DND-41 (cell line): ENCODE data around the gene ELAVL1.

ENCODE experiments used
- ATAC-seq: fragments of 200-7000 bp; cut with Tn5 transposase; 3 replicates; pipeline ENCODE4 v1.9.1; 2021; ENCODE audit warnings: low read depth; ENCODE audit not compliant: insufficient read depth
- DNase-seq: peaks from one replicate; pipeline ENCODE4 v3.0.0-alpha.2; 2020
- H2AFZ ChIP-seq: 2 replicates; pipeline ENCODE4 v1.6.0; 2012; ENCODE audit warnings: low read depth, low read length
- H3K27ac ChIP-seq: 2 replicates; pipeline ENCODE4 v1.5.1; 2012; ENCODE audit warnings: low read length, inconsistent platforms
- H3K27me3 ChIP-seq: fragments of 200-600 bp; sonication (generic); 2 replicates; pipeline ENCODE4 v1.6.0; 2012; ENCODE audit warnings: low read length, mild to moderate bottlenecking, inconsistent platforms; ENCODE audit not compliant: insufficient read depth, poor library complexity
- H3K36me3 ChIP-seq: 2 replicates; pipeline ENCODE4 v1.5.1; 2012; ENCODE audit warnings: low read length, inconsistent platforms; ENCODE audit not compliant: insufficient read depth
- H3K4me1 ChIP-seq: 2 replicates; pipeline ENCODE4 v1.5.1; 2012; ENCODE audit warnings: mild to moderate bottlenecking, low read length; ENCODE audit not compliant: insufficient read depth
- H3K4me2 ChIP-seq: 2 replicates; pipeline ENCODE4 v1.6.0; 2012; ENCODE audit warnings: mild to moderate bottlenecking, moderate library complexity, low read length, inconsistent platforms; ENCODE audit not compliant: insufficient read depth
- H3K4me3 ChIP-seq, 2 experiments: fragments of 200-600 bp in 1 of 2; shearing (Covaris generic) in 1 of 2; 2 replicates each; pipeline ENCODE4 v1.5.1; 2012 to 2016; ENCODE audit warnings: inconsistent platforms in 2 of 2, low read length in 2 of 2, mild to moderate bottlenecking in 2 of 2, low read depth in 1 of 2, moderate library complexity in 1 of 2
- H3K79me2 ChIP-seq: 2 replicates; pipeline ENCODE4 v1.6.0; 2012; ENCODE audit warnings: low read length, inconsistent platforms; ENCODE audit not compliant: insufficient read depth
- H3K9ac ChIP-seq: 2 replicates; pipeline ENCODE4 v1.6.0; 2012; ENCODE audit warnings: low read depth, mild to moderate bottlenecking, inconsistent platforms, low read length, moderate library complexity
- H3K9me3 ChIP-seq: 2 replicates; pipeline ENCODE4 v1.5.1; 2012; ENCODE audit warnings: low read length, moderate library complexity, mild to moderate bottlenecking, inconsistent platforms; ENCODE audit not compliant: insufficient read depth, severe bottlenecking
- H4K20me1 ChIP-seq: 2 replicates; pipeline ENCODE4 v1.6.0; 2012; ENCODE audit warnings: low read length; ENCODE audit not compliant: insufficient read depth
- EZH2 ChIP-seq: IDR thresholded peaks from 3 replicates; pipeline ENCODE4 v1.6.1; 2012; ENCODE audit warnings: borderline replicate concordance, low read depth, mild to moderate bottlenecking, moderate library complexity, low read length, inconsistent platforms; ENCODE audit not compliant: severe bottlenecking
- TF ChIP-seq, protein P1 (sequence below): IDR thresholded peaks from 2 replicates; pipeline ENCODE4 v1.5.1; 2012; ENCODE audit warnings: borderline replicate concordance, low read length, moderate library complexity, mild to moderate bottlenecking; ENCODE audit not compliant: poor library complexity, severe bottlenecking; ENCODE audit errors: extremely low read depth

ELAVL1 gene

DNA sequence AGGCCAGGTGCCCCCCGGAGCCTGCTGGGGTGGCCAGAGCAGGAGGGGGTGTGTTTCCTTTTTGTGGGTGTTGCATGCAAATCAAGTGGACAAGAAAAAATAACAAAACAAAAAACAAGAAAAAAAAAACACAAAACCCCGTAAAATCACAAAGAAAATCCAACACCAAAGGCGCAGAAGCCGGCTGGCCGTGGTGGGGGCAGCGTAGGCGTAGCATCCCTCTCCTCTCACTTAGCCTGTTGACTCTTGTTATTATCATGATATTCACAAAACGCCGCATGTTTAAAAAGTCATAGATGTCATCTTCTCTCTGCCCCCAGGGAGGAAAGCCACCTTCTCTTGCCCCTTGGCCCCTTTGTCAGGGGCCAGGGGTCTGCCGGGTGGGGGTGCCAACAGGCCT is 91.8 kb downstream of the ELAVL1 start:
- peaks cover 2% of the 10 kb centered on the region; the same call in 1 of the 2 replicates for H3K4me1 ChIP-seq
- H3K79me2 ChIP-seq: peaks cover 11% of the 10 kb centered on the region
- no peaks in the 10 kb centered on the region for H3K9me3 ChIP-seq
- TF ChIP-seq, protein P1, sequence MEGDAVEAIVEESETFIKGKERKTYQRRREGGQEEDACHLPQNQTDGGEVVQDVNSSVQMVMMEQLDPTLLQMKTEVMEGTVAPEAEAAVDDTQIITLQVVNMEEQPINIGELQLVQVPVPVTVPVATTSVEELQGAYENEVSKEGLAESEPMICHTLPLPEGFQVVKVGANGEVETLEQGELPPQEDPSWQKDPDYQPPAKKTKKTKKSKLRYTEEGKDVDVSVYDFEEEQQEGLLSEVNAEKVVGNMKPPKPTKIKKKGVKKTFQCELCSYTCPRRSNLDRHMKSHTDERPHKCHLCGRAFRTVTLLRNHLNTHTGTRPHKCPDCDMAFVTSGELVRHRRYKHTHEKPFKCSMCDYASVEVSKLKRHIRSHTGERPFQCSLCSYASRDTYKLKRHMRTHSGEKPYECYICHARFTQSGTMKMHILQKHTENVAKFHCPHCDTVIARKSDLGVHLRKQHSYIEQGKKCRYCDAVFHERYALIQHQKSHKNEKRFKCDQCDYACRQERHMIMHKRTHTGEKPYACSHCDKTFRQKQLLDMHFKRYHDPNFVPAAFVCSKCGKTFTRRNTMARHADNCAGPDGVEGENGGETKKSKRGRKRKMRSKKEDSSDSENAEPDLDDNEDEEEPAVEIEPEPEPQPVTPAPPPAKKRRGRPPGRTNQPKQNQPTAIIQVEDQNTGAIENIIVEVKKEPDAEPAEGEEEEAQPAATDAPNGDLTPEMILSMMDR: no peak
- TF ChIP-seq EZH2: no peak
- no peak overlapping the region for H3K27ac ChIP-seq
- ATAC-seq (no peak), DNase-seq (no peak)
- no peak overlapping the region for H2AFZ ChIP-seq
- peaks cover 44% of the 10 kb centered on the region for H3K36me3 ChIP-seq
- H3K27me3 ChIP-seq: peaks cover 12% of the 10 kb centered on the region
- no peak overlapping the region for H3K4me3 ChIP-seq
- H4K20me1 ChIP-seq: peaks cover 42% of the 10 kb centered on the region
- no peak overlapping the region for H3K9ac ChIP-seq
- H3K4me2 ChIP-seq: no peak overlapping the region

DNA sequence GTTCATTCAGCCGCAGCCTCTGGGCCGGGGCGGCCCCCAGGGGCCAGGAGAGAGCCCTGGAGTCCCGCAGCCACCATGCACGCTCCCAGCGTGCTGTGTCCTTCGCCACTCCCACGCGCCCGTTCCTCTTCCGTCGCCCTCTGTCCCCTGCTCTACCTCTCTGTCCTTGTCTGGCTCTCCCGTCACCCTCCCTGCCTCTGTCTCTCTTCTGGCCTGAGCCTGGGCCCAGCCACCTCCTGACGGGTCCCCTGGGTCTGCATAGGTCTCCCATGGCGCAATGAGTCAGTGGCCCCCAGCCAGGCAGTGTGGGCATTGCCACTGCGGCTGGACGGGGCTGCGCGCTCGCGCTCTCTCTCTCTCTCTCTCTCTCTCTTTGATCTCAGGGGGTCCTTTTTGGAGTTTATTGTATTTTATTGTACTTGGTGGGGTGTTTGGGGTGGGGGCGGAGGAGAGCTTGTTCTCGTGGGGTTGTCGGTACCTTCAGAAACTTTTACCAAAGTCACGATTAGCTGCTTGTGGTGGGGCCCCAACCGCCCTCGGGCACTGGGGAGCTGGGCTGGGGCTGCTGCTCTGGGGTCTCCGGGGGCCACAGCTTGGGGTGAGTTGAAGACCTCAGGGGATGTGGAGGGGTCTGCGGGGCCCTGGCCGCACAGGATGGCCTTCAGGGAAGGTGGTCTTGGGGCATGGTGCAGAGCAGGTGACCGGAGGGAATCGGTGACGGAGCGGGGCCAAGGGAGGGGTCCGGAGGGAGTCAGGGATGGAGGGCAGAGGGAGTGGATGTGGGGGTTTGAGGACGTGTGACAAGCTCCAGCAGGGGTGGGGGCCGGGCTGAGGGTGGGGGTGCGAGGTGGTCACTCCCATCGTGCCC is 92.5 kb downstream of the ELAVL1 start:
- Histone ChIP-seq H3K4me1 (0 out of 2 replicates have a peak, but pooled peaks cover 2% of the 10 kb centered on the region), H4K20me1 (peaks cover 49% of the 10 kb centered on the region), H3K27me3 (peaks cover 12% of the 10 kb centered on the region), H3K36me3 (peaks cover 47% of the 10 kb centered on the region), H3K27ac (no peak overlapping the region), H3K4me3 (no peak overlapping the region), H3K4me2 (no peak overlapping the region), H3K9me3 (no peaks in the 10 kb centered on the region), H2AFZ (no peak overlapping the region), H3K79me2 (peaks cover 18% of the 10 kb centered on the region), H3K9ac (no peak overlapping the region)
- ATAC-seq (no peak), DNase-seq (no peak)
- TF ChIP-seq, protein P1: no peak
- TF ChIP-seq EZH2: no peak

DNA sequence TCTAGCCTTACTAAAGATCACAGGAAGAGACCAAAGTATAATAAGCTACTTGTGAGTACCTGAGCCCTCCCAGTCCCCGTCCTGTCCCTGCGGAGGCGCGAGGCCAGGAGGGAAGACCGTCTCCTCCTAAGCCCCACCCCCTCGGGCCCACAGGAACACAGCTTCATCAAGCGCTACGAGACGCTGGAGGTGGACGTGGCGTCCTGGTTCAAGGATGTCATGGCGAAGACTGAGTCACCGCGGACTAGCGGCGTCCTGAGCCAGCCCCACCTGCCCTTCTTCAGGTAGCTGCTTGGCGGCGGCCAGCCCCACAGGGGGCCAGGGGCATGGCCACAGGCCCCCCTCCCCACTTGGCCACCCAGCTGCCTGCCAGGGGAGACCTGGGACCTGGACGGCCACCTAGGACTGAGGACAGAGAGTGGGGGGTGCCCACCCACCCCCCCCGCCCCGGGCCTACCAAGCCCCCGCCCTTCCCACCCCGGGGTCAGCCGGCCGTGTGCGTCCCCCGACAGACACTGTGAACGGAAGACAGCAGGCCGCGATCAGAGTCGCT is 93.2 kb downstream of the ELAVL1 start:
- H4K20me1 ChIP-seq: peaks cover 56% of the 10 kb centered on the region
- H3K27me3 ChIP-seq: peaks cover 12% of the 10 kb centered on the region
- no peak for TF ChIP-seq EZH2
- TF ChIP-seq, protein P1: no peak
- no peaks in the 10 kb centered on the region for H3K9me3 ChIP-seq
- H2AFZ ChIP-seq: no peak overlapping the region
- H3K4me1 ChIP-seq: peaks cover 2% of the 10 kb centered on the region; the same call in 1 of the 2 replicates
- H3K36me3 ChIP-seq: peaks cover 52% of the 10 kb centered on the region
- H3K4me2 ChIP-seq: no peak overlapping the region
- DNase-seq (no peak), ATAC-seq (no peak)
- peaks cover 25% of the 10 kb centered on the region for H3K79me2 ChIP-seq
- no peak overlapping the region for H3K27ac ChIP-seq
- H3K4me3 ChIP-seq: no peak overlapping the region
- H3K9ac ChIP-seq: no peak overlapping the region
